ENCODE measurements around the gene IRS2. TPM values are rescaled to one million over a fixed set of nuclear protein-coding genes. Genes with fewer than 3 reads are reported as not detected.

IRS2 gene
- total and polyA plus RNA-seq, 2 experiments from 2014 or later: 3.6 to 14.5 TPM

GRCh38 chr13:109773276-109773675, 13.1 kb downstream of the IRS2 start (continued):
- TF ChIP-seq EZH2phosphoT487 (IDR thresholded peaks at IDR 0.05; ENCODE audit: unreplicated experiment) (no peak), ZNF331 (CRISPR knock-in tag; IDR thresholded peaks at IDR 0.05; ENCODE audit: low read depth) (no peak), JUNB (IDR thresholded peaks at IDR 0.05; ENCODE audit: unreplicated experiment) (no peak), CREB1 (CRISPR knock-in tag; IDR thresholded peaks at IDR 0.05; ENCODE audit: low read depth) (no peak), NANOG (IDR thresholded peaks at IDR 0.05; ENCODE audit: borderline replicate concordance) (no peak)
- TF ChIP-seq, protein P1, sequence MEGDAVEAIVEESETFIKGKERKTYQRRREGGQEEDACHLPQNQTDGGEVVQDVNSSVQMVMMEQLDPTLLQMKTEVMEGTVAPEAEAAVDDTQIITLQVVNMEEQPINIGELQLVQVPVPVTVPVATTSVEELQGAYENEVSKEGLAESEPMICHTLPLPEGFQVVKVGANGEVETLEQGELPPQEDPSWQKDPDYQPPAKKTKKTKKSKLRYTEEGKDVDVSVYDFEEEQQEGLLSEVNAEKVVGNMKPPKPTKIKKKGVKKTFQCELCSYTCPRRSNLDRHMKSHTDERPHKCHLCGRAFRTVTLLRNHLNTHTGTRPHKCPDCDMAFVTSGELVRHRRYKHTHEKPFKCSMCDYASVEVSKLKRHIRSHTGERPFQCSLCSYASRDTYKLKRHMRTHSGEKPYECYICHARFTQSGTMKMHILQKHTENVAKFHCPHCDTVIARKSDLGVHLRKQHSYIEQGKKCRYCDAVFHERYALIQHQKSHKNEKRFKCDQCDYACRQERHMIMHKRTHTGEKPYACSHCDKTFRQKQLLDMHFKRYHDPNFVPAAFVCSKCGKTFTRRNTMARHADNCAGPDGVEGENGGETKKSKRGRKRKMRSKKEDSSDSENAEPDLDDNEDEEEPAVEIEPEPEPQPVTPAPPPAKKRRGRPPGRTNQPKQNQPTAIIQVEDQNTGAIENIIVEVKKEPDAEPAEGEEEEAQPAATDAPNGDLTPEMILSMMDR (conservative IDR thresholded peaks at IDR 0.05; ENCODE audit: low read depth in 2 of 2): no peak

DNA sequence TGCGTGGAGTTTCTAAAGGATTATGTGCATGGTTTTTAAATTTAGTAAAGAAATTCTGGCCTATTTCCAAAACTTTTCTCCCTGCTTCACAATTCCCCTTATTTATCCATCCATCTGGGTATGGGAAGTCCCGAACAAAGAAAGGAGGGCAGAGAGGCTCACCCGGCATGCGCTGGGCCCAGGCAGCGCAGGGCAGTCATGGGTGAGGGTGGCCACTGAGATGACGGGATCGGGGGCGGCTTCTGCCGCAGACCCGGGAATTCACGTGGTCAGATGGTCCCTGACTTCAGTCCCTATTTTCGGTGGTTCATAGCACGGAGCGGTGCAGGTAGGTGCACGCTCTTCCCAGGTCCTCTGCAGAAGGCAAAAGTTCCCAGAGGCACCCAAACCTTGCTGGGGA, 14.5 kb downstream of the IRS2 start:
- no peak for ATAC-seq
- no peaks in the 10 kb centered on the region for H3K36me3 ChIP-seq (ENCODE audit: insufficient read depth)
- H3K79me2 ChIP-seq (replicated peaks; ENCODE audit: insufficient read depth): peaks cover 94% of the 10 kb centered on the region
- no peak overlapping the region for H3K4me3 ChIP-seq
- H3F3A ChIP-seq (replicated peaks; ENCODE audit: low read depth): no peaks in the 10 kb centered on the region
- peaks cover 7% of the 10 kb centered on the region; the same call in 1 of the 2 replicates for H3K4me1 ChIP-seq (ENCODE audit: insufficient read depth)
- DNase-seq (ENCODE audit: low spot score): no peak
- H3K9me2 ChIP-seq (ENCODE audit: insufficient read depth): no peaks in the 10 kb centered on the region
- Mint-ChIP-seq H3K27ac (no peak overlapping the region), H3K27me3 (ENCODE audit: insufficient read depth, low read depth, poor library complexity) (peaks cover 5% of the 10 kb centered on the region), H3K9me3 (no peaks in the 10 kb centered on the region), H3K4me1 (peaks cover 23% of the 10 kb centered on the region), H3K4me3 (no peak overlapping the region), H3K36me3 (ENCODE audit: low read depth) (peaks cover 25% of the 10 kb centered on the region)
- H3K27ac ChIP-seq (ENCODE audit: low read depth): no peak overlapping the region
- no peaks in the 10 kb centered on the region for H3K27me3 ChIP-seq (ENCODE audit: insufficient read depth)
- H3K4me2 ChIP-seq: no peak overlapping the region
- no peak overlapping the region for H2AFZ ChIP-seq
- peaks cover 33% of the 10 kb centered on the region for H4K20me1 ChIP-seq (replicated peaks; ENCODE audit: insufficient read depth)
- TF ChIP-seq, protein P2, sequence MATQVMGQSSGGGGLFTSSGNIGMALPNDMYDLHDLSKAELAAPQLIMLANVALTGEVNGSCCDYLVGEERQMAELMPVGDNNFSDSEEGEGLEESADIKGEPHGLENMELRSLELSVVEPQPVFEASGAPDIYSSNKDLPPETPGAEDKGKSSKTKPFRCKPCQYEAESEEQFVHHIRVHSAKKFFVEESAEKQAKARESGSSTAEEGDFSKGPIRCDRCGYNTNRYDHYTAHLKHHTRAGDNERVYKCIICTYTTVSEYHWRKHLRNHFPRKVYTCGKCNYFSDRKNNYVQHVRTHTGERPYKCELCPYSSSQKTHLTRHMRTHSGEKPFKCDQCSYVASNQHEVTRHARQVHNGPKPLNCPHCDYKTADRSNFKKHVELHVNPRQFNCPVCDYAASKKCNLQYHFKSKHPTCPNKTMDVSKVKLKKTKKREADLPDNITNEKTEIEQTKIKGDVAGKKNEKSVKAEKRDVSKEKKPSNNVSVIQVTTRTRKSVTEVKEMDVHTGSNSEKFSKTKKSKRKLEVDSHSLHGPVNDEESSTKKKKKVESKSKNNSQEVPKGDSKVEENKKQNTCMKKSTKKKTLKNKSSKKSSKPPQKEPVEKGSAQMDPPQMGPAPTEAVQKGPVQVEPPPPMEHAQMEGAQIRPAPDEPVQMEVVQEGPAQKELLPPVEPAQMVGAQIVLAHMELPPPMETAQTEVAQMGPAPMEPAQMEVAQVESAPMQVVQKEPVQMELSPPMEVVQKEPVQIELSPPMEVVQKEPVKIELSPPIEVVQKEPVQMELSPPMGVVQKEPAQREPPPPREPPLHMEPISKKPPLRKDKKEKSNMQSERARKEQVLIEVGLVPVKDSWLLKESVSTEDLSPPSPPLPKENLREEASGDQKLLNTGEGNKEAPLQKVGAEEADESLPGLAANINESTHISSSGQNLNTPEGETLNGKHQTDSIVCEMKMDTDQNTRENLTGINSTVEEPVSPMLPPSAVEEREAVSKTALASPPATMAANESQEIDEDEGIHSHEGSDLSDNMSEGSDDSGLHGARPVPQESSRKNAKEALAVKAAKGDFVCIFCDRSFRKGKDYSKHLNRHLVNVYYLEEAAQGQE (IDR thresholded peaks at IDR 0.05; ENCODE audit: unreplicated experiment): no peak
- TF ChIP-seq, protein P1 (conservative IDR thresholded peaks at IDR 0.05; ENCODE audit: low read depth in 2 of 2): no peak
- TF ChIP-seq EZH2 (IDR thresholded peaks at IDR 0.05; ENCODE audit: low read depth, unreplicated experiment) (no peak), CREB1 (CRISPR knock-in tag; IDR thresholded peaks at IDR 0.05; ENCODE audit: low read depth) (no peak)
- TF ChIP-seq, protein P3, sequence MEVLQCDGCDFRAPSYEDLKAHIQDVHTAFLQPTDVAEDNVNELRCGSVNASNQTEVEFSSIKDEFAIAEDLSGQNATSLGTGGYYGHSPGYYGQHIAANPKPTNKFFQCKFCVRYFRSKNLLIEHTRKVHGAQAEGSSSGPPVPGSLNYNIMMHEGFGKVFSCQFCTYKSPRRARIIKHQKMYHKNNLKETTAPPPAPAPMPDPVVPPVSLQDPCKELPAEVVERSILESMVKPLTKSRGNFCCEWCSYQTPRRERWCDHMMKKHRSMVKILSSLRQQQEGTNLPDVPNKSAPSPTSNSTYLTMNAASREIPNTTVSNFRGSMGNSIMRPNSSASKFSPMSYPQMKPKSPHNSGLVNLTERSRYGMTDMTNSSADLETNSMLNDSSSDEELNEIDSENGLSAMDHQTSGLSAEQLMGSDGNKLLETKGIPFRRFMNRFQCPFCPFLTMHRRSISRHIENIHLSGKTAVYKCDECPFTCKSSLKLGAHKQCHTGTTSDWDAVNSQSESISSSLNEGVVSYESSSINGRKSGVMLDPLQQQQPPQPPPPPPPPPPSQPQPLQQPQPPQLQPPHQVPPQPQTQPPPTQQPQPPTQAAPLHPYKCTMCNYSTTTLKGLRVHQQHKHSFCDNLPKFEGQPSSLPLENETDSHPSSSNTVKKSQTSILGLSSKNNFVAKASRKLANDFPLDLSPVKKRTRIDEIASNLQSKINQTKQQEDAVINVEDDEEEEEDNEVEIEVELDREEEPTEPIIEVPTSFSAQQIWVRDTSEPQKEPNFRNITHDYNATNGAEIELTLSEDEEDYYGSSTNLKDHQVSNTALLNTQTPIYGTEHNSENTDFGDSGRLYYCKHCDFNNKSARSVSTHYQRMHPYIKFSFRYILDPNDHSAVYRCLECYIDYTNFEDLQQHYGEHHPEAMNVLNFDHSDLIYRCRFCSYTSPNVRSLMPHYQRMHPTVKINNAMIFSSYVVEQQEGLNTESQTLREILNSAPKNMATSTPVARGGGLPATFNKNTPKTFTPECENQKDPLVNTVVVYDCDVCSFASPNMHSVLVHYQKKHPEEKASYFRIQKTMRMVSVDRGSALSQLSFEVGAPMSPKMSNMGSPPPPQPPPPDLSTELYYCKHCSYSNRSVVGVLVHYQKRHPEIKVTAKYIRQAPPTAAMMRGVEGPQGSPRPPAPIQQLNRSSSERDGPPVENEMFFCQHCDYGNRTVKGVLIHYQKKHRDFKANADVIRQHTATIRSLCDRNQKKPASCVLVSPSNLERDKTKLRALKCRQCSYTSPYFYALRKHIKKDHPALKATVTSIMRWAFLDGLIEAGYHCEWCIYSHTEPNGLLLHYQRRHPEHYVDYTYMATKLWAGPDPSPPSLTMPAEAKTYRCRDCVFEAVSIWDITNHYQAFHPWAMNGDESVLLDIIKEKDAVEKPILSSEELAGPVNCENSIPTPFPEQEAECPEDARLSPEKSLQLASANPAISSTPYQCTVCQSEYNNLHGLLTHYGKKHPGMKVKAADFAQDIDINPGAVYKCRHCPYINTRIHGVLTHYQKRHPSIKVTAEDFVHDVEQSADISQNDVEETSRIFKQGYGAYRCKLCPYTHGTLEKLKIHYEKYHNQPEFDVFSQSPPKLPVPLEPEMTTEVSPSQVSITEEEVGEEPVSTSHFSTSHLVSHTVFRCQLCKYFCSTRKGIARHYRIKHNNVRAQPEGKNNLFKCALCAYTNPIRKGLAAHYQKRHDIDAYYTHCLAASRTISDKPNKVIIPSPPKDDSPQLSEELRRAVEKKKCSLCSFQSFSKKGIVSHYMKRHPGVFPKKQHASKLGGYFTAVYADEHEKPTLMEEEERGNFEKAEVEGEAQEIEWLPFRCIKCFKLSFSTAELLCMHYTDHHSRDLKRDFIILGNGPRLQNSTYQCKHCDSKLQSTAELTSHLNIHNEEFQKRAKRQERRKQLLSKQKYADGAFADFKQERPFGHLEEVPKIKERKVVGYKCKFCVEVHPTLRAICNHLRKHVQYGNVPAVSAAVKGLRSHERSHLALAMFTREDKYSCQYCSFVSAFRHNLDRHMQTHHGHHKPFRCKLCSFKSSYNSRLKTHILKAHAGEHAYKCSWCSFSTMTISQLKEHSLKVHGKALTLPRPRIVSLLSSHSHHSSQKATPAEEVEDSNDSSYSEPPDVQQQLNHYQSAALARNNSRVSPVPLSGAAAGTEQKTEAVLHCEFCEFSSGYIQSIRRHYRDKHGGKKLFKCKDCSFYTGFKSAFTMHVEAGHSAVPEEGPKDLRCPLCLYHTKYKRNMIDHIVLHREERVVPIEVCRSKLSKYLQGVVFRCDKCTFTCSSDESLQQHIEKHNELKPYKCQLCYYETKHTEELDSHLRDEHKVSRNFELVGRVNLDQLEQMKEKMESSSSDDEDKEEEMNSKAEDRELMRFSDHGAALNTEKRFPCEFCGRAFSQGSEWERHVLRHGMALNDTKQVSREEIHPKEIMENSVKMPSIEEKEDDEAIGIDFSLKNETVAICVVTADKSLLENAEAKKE (CRISPR knock-in tag; IDR thresholded peaks at IDR 0.05): no peak
- TF ChIP-seq, protein P4, sequence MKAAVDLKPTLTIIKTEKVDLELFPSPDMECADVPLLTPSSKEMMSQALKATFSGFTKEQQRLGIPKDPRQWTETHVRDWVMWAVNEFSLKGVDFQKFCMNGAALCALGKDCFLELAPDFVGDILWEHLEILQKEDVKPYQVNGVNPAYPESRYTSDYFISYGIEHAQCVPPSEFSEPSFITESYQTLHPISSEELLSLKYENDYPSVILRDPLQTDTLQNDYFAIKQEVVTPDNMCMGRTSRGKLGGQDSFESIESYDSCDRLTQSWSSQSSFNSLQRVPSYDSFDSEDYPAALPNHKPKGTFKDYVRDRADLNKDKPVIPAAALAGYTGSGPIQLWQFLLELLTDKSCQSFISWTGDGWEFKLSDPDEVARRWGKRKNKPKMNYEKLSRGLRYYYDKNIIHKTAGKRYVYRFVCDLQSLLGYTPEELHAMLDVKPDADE (IDR thresholded peaks at IDR 0.05): no peak

Measured in GM23338 (cell line).